GM23338 (cell line): ENCODE measurements around the gene LBX1. TPM values are rescaled to one million over a fixed set of nuclear protein-coding genes. Genes with fewer than 3 reads are reported as not detected.
A peak's percentile ranks its signal among the peaks of the same experiment; 100 is the strongest.

ENCODE experiments used
- ATAC-seq: fragments of 200-7000 bp; cut with Tn5 transposase; 3 replicates; pipeline ENCODE4 v1.9.1; 2020
- DNase-seq: peaks from one replicate; pipeline ENCODE4 v3.0.0-alpha.2; 2015; ENCODE audit warnings: low spot score
- H2AFZ ChIP-seq: fragments of 200-600 bp; sonication (generic); 2 replicates; pipeline ENCODE4 v1.8.0; 2016; ENCODE audit warnings: antibody characterized with exemption, mild to moderate bottlenecking, moderate library complexity
- H3F3A ChIP-seq: fragments of 200-600 bp; sonication (generic); replicated peaks from 2 replicates; pipeline ENCODE4 v1.8.0; 2017; ENCODE audit warnings: antibody characterized with exemption, mixed run types, low read depth
- H3K27ac ChIP-seq: fragments of 200-600 bp; sonication (generic); 2 replicates; pipeline ENCODE4 v1.6.1; 2016; ENCODE audit warnings: low read depth
- H3K27me3 ChIP-seq: fragments of 200-600 bp; sonication (generic); 2 replicates; pipeline ENCODE4 v1.8.0; 2016; ENCODE audit warnings: mild to moderate bottlenecking, mixed run types, moderate library complexity; ENCODE audit not compliant: insufficient read depth
- H3K36me3 ChIP-seq: fragments of 200-600 bp; sonication (generic); 2 replicates; pipeline ENCODE4 v1.8.0; 2016; ENCODE audit warnings: mild to moderate bottlenecking; ENCODE audit not compliant: insufficient read depth
- H3K4me1 ChIP-seq: fragments of 200-600 bp; sonication (generic); 2 replicates; pipeline ENCODE4 v1.8.0; 2016; ENCODE audit warnings: mild to moderate bottlenecking, moderate library complexity; ENCODE audit not compliant: insufficient read depth
- H3K4me2 ChIP-seq: fragments of 200-600 bp; sonication (generic); 2 replicates; pipeline ENCODE4 v1.7.1; 2017; ENCODE audit warnings: mixed run types
- H3K4me3 ChIP-seq: fragments of 200-600 bp; sonication (generic); 2 replicates; pipeline ENCODE4 v1.6.1; 2016; ENCODE audit warnings: mixed run types
- H3K79me2 ChIP-seq: fragments of 200-600 bp; sonication (generic); replicated peaks from 2 replicates; pipeline ENCODE4 v1.8.0; 2017; ENCODE audit warnings: mild to moderate bottlenecking; ENCODE audit not compliant: insufficient read depth
- H3K9me2 ChIP-seq: fragments of 200-600 bp; sonication (generic); 2 replicates; pipeline ENCODE4 v1.8.0; 2017; ENCODE audit not compliant: insufficient read depth
- H4K20me1 ChIP-seq: fragments of 200-600 bp; sonication (generic); replicated peaks from 2 replicates; pipeline ENCODE4 v1.8.0; 2017; ENCODE audit warnings: mild to moderate bottlenecking; ENCODE audit not compliant: insufficient read depth
- H3K27ac Mint-ChIP-seq: 2 replicates; pipeline ENCODE4 v1.8.0; 2020; ENCODE audit warnings: inconsistent platforms, mild to moderate bottlenecking, moderate library complexity, mixed read lengths
- H3K27me3 Mint-ChIP-seq: 3 replicates; pipeline ENCODE4 v1.8.0; 2022; ENCODE audit warnings: low read depth, mild to moderate bottlenecking, moderate library complexity, mixed read lengths, inconsistent platforms; ENCODE audit not compliant: insufficient read depth, poor library complexity
- H3K36me3 Mint-ChIP-seq: 3 replicates; pipeline ENCODE4 v1.8.0; 2021; ENCODE audit warnings: low read depth, mild to moderate bottlenecking, inconsistent platforms, moderate library complexity, mixed read lengths
- H3K4me1 Mint-ChIP-seq: 3 replicates; pipeline ENCODE4 v1.8.0; 2020; ENCODE audit warnings: mild to moderate bottlenecking, inconsistent platforms, mixed read lengths
- H3K4me3 Mint-ChIP-seq: 3 replicates; pipeline ENCODE4 v1.8.0; 2021; ENCODE audit warnings: moderate library complexity, mild to moderate bottlenecking, inconsistent platforms, mixed read lengths
- H3K9me3 Mint-ChIP-seq: 3 replicates; pipeline ENCODE4 v1.8.0; 2020; ENCODE audit warnings: moderate library complexity, mild to moderate bottlenecking, inconsistent platforms, mixed read lengths
- CTCF ChIP-seq, 2 experiments: fragments of 200-600 bp in 1 of 2; sonication (generic) in 1 of 2; conservative IDR thresholded peaks; 2 replicates each; pipeline versions ENCODE4 v1.5.1 to v1.6.1; 2016 to 2017; ENCODE audit warnings: antibody characterized with exemption in 2 of 2, low read depth in 2 of 2, mild to moderate bottlenecking in 2 of 2, moderate library complexity in 1 of 2
- EZH2 ChIP-seq: fragments of 200-600 bp; sonication (generic); IDR thresholded peaks from one replicate; pipeline ENCODE4 v1.8.0; 2017; ENCODE audit warnings: antibody characterized with exemption, mild to moderate bottlenecking, low read depth; ENCODE audit not compliant: unreplicated experiment
- EZH2phosphoT487 ChIP-seq: fragments of 200-600 bp; sonication (generic); IDR thresholded peaks from one replicate; pipeline ENCODE4 v1.8.1; 2018; ENCODE audit warnings: antibody characterized with exemption; ENCODE audit not compliant: unreplicated experiment
- NANOG ChIP-seq: IDR thresholded peaks from 2 replicates; pipeline ENCODE4 v1.6.1; 2016; ENCODE audit warnings: antibody characterized with exemption, borderline replicate concordance
- ZNF114 ChIP-seq: fragments of 250-450 bp; sonication (Bioruptor Pico); IDR thresholded peaks from 2 replicates; pipeline ENCODE4 v1.5.0; 2020; ENCODE audit warnings: mild to moderate bottlenecking, moderate library complexity
- polyA plus RNA-seq: library from polyadenylated mRNA; unstranded; fragments of >200 nt; fragmentation: Nextera tagmentation; extraction: Ambion mirVana; gene quantifications from 2 replicates; pipeline ENCODE4 v1.2.1, GENCODE V29; 2016
- total RNA-seq: library from RNA; depleted of rRNA; stranded (reverse); fragments of >200 nt; shearing (Covaris generic); gene quantifications from 2 replicates; pipeline ENCODE4 v1.2.3, GENCODE V29; 2014

LBX1 gene
- total and polyA plus RNA-seq, 2 experiments from 2014 or later = not detected

GRCh38 chr10:101231912-101232689, 2.8 kb upstream of the LBX1 start:
- ATAC-seq = no peak
- H3K4me2 ChIP-seq = no peak overlapping the region
- no peaks in the 10 kb centered on the region for H3K36me3 Mint-ChIP-seq

DNA sequence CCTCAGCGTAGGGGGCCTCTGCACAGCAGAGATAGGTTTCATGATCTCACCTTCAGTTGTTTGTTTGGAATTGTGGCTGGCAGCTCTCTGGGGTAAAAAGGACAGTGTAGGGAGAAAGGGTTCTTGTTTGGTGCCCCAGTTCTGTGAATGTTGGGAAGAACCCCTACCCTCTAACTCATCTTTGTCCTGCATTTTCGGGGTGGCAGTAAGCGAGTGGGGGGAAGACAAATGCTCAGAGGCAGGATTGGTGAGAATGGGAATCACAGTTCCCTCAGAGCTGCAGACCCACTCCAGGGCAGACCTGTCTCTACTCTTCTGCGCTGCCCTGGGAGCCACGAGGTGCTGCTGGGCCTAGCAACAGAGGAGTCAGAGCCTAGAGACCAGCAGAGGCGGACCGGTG, 1.8 kb upstream of the LBX1 start:
- Histone ChIP-seq H3K79me2 (no peaks in the 10 kb centered on the region), H3K27me3 (peaks cover 100% of the 10 kb centered on the region), H3F3A (peaks cover 10% of the 10 kb centered on the region; the same call in 1 of the 2 replicates), H2AFZ (no peak overlapping the region), H3K27ac (no peak overlapping the region), H4K20me1 (peaks cover 23% of the 10 kb centered on the region), H3K36me3 (no peaks in the 10 kb centered on the region), H3K4me1 (peaks cover 25% of the 10 kb centered on the region; the same call in 1 of the 2 replicates), H3K9me2 (no peaks in the 10 kb centered on the region), H3K4me3 (no peak overlapping the region), H3K4me2 (no peak overlapping the region)
- ATAC-seq (no peak), DNase-seq (no peak)
- H3K4me1 Mint-ChIP-seq = peaks cover 37% of the 10 kb centered on the region
- H3K9me3 Mint-ChIP-seq = peaks cover 11% of the 10 kb centered on the region; the same call in 2 of the 3 replicates
- no peak overlapping the region for H3K27ac Mint-ChIP-seq
- H3K27me3 Mint-ChIP-seq = peaks cover 98% of the 10 kb centered on the region
- peak overlapping the region; percentile 0; the same call in 1 of the 3 replicates for H3K4me3 Mint-ChIP-seq
- H3K36me3 Mint-ChIP-seq = no peaks in the 10 kb centered on the region
- TF ChIP-seq ZNF114 (CRISPR knock-in tag) (no peak), CTCF (conservative IDR thresholded peaks at IDR 0.05; ENCODE audit: low read depth in 2 of 2) (no peak), EZH2 (peak; percentile 35)

More at GRCh38 chr10:101231912-101232689, 2.8 kb upstream of the LBX1 start:
- Histone ChIP-seq H3F3A (peaks cover 10% of the 10 kb centered on the region; the same call in 1 of the 2 replicates), H3K79me2 (no peaks in the 10 kb centered on the region), H2AFZ (no peak overlapping the region), H3K36me3 (no peaks in the 10 kb centered on the region), H3K27ac (no peak overlapping the region), H4K20me1 (peaks cover 15% of the 10 kb centered on the region), H3K27me3 (peaks cover 100% of the 10 kb centered on the region), H3K9me2 (no peaks in the 10 kb centered on the region), H3K4me3 (no peak overlapping the region), H3K4me1 (peaks cover 25% of the 10 kb centered on the region; the same call in 1 of the 2 replicates)
- Mint-ChIP-seq H3K4me1 (peaks cover 31% of the 10 kb centered on the region), H3K9me3 (peaks cover 11% of the 10 kb centered on the region; the same call in 2 of the 3 replicates), H3K4me3 (no peak overlapping the region; the same call in 2 of the 3 replicates), H3K27ac (no peak overlapping the region), H3K27me3 (peaks cover 98% of the 10 kb centered on the region)
- DNase-seq = no peak
- TF ChIP-seq ZNF114 (CRISPR knock-in tag) (no peak), NANOG (no peak), EZH2 (peak; percentile 4), EZH2phosphoT487 (peak; percentile 39)
